HG03565 (cell line): Measurements from ENCODE around the gene ZFHX2.
"Not testable (repeated sequence)": the region's sequence is repeated elsewhere in the genome, so short reads cannot be mapped to it uniquely, and the experiment has no call there.

Experiments used
- ATAC-seq: cut with Tn5 transposase; IDR thresholded peaks from one replicate; pipeline ENCODE4 v1.9.1; 2021; ENCODE audit warnings: mild to moderate bottlenecking, moderate library complexity; ENCODE audit not compliant: unreplicated experiment

The ZFHX2 gene

DNA sequence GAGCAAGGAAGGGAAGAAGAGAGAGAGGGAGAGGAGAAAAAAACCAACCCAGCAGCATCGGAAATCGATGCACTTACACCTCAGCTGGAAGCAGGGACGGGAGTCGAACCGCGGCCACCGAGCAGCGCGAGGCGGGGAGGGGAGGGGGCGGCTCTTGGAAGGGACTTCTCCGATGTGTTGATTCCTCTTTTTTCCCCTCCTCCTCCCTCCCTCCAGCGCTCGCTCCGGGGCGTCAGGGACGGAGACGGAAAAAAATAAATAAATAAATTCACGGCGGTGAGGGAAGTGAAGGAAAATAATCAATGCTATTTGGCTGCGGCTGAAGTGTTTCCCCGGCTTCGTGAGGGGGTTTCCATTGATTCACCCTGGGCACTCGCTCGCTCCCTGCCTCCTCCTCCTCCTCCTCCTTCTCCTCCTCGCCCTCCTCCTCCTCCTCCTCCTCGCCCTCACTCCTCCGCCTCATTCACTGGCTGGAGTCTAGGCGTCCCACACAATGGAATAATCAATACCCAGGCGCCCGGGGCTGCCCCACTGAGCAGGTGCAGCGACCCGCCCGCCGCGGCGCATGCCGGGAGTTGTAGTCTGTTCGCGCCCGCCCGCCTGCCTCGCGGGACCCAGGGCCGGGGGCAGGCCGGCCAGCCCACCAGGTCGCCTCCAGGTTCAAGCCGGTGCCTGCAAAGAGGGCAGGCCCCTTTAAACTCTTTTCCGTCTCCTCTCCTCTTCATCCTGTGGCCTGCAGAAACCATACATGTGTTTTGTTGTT is at the start of gene ZFHX2:
ZFHX2 (minus strand) TSS at position 500 of the 763 bp plus-strand sequence. CDS start 16,440 bp downstream, outside the sequence.
- peak; percentile 43 for ATAC-seq

DNA sequence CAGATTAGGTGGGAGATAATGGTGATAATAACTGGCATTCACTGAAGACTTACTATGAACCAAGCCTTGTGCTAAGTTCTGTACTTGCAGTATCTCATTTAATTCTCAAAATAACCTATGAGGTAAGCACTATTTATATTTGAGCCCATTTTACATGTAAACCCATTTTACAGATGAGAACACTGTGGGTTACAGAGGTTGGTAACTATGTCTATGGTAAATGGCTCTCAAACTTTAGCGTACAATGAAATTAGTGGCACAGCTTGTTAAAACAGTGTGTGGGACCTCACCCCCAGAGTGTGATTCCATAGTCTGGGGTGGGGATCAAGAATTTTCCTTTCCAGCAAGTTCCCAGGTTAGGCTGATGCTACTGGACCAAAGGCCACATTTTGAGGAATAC is 49.2 kb upstream of the ZFHX2 start:
- ATAC-seq, result no peak

DNA sequence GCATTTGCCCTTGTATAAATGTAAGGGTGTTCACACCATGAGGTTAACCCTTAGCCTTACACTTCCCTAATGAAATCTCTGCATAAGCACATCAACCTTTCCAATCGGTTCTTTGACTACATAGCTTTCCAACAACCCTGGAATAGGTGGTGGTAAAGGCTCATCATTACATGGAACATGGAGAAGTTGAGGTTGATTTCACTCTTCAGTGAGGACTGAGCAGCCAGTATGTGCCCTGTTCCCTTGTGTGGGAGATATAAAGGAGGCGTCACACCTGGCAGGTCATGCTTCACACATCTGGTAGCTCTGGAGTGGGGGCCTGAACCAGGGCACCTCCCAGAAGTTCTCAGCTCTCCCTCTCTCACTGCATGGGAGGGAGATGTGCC is 48.8 kb upstream of the ZFHX2 start:
- ATAC-seq, result no peak

DNA sequence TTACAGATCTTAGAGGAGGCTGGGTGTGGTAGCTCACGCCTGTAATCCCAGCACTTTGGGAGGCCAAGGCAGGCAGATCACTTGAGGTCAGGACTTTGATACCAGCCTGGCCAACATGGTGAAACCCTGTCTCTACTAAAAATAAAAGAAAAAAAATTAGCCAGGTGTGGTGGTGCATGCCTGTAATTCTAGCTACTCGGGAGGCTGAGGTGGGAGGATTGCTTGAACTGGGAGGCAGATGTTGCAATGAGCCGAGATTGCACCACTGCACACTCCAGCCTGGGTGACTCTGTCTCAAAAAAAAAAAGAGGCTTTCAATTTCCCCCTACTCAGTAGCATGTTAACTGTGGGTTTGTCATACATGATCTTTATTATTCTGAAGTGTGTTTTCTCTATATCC is 42.6 kb upstream of the ZFHX2 start:
- not testable (repeated sequence) for ATAC-seq

DNA sequence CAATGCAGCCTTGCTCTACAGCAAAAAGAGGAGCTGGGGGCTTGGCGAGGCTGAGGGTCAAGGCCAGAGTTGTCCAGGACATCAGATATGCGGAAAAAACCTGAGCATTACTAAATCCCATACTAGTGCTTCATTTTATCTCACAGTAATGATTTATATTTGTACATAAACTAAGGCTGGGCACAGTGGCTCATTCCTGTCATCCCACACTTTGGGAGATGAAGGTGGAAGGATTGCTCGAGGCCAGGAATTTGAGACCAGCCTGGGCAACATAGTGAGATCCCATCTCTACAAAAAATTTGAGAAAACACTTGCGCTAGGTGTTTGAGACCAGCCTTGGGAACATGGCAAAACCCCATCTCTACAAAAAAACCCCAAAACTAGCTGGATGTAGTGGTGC is 38.6 kb upstream of the ZFHX2 start:
- no peak for ATAC-seq

DNA sequence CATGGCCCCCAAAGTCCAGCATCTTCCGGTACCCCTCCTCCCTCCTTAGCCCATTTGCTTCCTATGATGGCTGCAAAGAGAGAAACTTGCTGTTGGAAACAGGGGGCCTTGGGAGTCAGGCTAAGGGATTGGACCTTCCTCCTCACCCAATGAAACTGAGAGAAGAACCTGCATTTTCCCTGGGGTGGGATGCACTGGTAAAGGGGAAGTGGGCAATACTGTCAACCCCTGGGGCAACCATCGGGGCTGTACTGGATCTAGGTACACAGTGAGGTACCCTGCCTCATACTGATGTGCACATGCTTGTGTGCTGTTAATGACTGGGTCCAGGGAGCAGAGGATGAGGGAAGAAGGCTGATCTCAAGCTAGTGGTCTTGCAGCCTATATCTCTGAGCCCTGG is 38.0 kb upstream of the ZFHX2 start:
- no peak for ATAC-seq

DNA sequence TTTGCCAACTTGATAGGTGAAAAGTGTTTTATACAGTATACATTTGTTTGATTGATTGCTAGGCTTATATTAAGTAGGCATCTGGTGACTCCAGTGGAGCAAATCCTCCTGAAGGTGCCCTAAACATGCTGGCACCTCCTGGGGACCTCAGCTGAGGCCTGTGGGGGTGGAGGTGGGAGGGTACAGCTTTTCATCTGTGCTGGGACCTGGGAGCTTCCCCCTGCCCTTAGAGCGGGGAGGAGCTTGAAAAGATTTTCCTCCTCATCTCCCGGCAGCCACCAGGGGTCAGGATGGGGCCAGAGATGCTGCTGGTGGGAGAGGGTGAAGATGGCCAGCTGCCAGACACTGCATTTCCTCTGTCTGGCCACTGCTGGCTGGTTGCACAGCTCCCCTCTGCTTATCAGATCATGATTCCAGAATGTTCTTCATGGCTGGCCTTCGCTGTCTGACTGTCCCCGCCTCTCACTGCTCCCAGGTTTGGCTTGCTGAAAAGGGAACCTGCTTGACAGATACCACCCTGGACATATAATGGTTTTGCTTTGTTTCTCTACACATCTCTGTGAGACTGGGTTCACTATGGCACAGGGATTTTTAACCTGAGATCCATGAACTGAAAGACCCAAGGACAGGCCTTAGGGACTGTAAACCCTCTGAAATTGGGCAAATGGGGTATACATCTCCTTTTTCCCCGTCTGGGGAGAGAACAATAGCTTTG is 37.5 kb upstream of the ZFHX2 start:
- peak; percentile 93 for ATAC-seq

DNA sequence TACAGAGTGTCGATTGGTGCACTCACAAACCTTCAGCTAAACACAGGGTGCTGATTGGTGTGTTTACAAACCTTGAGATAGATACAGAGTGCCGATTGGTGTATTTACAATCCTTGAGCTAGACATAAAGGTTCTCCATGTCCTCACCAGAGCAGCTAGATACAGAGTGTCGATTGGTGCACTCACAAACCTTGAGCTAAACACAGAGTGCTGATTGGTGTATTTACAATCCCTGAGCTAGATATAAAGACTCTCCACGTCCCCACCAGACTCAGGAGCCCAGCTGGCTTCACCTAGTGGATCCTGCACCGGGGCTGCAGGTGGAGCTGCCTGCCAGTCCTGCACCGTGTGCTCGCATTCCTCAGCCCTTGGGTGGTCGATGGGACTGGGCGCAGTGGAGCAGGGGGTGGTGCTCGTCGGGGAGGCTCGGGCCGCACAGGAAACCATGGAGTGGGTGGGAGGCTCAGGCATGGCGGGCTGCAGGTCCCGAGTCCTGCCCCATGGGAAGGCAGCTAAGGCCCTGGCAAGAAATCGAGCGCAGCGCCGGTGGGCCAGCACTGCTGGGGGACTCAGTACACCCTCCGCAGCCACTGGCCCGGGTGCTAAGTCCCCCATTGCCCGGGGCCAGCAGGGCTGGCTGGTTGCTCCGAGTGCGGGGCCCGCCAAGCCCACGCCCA is 33.1 kb upstream of the ZFHX2 start:
- ATAC-seq, result not testable (repeated sequence)

DNA sequence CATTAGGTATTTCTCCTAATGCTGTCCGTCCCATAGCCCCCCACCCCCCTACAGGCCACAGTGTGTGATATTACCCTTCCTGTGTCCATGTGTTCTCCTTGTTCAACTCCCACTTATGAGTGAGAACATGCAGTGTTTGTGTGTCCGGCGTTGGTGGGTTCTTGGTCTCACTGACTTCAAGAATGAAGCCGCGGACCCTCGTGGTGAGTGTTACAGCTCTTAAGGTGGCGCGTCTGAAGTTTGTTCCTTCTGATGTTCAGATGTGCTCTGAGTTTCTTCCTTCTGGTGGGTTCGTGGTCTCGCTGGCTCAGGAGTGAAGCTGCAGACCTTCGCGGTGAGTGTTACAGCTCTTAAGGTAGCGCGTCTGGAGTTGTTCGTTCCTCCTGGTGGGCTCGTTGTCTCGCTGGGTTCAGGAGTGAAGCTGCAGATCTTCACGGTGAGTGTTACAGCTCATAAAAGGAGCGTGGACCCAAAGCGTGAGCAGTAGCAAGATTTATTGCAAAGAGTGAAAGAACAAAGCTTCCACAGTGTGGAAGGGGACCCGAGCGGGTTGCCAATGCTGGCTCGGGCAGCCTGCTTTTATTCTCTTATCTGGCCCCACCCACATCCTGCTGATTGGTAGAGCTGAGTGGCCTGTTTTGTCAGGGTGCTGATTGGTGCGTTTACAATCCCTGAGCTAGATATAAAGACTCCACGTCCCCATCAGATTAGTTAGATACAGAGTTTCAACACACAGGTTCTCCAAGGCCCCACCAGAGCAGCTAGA is 32.4 kb upstream of the ZFHX2 start:
- not testable (repeated sequence) for ATAC-seq

DNA sequence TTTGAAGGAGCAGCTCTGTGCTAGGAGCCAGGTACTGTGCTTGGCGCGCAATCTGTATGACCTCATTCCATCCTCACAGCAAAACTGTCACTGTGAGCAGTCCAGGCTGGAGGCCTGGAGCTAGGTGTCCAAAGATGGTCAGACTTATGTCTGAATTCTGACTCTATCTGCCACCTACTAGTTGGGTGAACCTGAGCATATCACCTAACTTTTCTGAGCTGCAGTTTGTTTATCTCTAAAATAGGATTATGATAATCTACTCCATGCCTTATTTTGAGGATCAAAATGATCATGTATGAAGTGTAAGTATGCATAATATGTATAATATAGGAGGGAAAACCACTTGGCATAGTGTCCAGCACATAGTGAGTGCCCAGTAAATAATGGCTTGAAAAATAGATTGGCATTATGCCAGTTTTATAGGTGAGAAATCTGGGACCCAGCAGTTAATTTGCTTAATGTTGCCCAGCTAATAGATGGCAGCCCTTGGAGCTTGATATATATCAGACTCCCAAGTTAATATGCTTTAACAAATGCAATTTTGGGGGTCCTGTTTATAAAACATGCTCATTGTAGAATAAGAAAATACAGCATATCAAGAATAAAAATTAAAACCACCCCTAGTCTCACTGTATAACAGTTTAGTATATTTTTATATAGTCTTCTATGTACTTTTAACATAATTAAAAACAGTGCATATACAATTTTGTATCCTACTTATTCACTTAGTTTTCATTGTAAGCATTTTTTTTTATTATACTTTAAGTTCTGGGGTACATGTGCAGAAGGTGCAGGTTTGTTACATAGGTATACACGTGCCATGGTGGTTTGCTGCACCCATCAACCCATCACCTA is 31.6 kb upstream of the ZFHX2 start:
- no peak for ATAC-seq

DNA sequence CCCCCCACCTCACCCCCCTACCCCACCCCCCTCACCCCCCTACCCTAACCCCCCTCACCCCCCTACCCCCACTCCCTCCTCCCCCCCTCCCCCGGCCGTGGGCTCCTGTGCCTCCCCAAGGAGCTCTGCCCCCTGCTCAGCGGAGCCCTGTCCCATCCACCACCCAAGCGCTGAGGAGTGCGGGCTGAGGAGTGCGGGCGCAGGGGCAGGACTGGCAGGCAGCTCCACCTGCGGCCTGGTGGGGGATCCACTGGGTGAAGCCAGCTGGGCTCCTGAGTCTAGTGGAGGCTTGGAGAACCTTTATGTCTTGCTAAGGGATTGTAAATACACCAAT is 29.4 kb upstream of the ZFHX2 start:
- ATAC-seq, result no peak

DNA sequence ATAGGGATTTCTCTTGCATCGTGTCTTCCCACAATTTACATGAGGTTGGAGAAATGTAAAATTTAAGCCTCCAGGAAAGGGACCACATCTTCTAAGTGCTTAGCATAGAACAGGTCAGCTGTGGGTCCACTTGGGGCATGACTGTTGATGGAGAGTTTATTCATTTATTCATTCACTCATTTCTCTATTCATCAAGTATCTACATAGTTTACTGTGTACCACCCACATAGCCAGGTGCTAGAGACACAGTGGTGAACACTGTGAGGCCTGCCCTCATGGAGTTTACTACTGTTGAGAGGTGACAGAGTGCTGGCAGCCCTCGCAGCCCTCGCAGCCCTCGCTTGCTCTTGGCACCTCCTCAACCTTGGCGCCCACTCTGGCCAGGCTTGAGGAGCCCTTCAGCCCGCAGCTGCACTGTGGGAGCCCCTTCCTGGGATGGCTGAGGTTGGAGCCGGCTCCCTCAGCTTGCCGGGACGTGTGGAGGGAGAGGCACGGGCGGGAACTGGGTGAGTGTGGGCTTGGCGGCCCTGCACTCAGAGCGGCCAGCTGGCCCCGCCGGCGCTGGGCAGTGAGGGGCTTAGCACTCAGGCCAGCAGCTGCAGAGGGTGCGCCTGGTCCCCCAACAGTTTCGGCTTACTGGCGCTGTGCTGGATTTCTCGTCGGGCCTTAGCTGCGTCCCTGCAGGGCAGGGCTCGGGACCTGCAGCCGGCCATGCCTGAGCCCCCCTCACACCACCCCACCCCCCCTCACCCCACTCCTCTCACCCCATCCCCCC is 28.8 kb upstream of the ZFHX2 start:
- no peak for ATAC-seq

DNA sequence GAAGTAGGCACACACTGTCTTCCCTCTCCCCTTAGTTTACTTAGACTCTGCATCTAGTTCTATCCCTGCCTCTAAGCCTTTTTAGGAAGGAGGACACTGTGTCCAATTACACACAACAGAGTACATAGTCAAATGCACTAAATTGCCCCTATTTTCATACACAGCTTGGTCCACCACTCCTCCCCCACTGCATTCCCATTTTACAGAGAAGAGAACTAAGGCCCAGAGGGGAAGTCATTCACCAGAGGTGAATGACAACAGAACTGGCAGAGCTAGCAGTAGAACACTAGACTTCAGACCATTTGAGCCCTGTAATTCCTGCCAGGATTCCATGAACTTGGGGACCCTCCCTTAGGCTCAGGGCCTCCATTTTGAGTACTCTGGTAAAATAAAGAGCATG is 28.2 kb upstream of the ZFHX2 start:
- ATAC-seq, result no peak

DNA sequence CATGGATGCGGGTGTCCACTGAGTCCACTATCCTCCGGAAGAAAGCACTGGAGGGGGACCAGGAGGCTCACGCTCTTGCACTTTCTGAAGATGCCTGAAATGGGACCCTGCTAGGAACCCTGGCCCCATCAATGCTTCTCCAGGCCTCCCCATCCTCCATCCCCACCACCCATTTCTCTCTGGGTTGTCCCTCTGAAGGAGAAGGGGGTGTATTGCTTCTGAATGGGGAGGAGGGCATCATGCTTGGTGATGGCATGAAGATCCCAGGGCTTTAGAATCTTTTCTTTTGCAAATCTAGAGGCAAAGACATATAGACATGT is 27.7 kb upstream of the ZFHX2 start:
- ATAC-seq, result no peak

DNA sequence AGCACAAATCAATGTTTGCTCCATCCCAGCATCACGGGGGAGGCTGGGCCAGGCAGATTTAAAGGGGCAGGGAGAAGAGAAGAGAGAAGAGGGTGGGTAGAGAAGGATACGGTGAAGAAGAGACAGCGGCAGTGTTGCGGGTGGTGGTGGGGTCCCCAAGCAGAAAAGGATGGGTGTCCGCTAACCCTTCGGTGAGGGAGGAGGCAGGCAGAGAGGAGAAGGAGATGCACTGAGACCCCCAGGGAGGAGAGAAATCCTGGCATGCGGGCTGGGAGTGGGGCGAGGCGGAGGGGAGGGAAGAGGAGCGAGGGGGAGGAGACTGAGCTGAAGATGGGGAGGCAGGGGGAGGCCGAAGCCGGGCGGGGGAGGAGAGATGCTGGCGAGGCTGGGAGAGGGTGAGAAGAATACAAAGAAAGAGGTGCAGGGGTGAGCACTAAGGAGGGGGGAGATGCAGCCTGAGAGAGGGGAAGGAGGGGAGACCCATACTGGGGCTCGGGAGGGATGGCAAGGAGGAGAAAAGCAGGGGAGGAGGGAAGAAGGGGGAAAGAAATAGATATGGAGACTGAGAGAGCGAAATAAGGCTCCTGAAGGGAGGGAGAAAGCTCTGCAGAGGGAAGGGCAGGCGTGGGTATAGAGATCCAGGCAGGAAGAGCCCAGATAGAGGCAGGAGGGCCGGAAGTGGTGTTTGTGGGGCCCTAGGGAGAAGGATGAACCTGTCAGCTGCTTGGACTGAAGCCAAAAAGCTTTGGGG is 27.2 kb upstream of the ZFHX2 start, which contains the start of gene JPH4:
JPH4 (minus strand) TSS at position 231 of the 751 bp plus-strand sequence. CDS start 1,337 bp downstream, outside the sequence.
- no peak for ATAC-seq

DNA sequence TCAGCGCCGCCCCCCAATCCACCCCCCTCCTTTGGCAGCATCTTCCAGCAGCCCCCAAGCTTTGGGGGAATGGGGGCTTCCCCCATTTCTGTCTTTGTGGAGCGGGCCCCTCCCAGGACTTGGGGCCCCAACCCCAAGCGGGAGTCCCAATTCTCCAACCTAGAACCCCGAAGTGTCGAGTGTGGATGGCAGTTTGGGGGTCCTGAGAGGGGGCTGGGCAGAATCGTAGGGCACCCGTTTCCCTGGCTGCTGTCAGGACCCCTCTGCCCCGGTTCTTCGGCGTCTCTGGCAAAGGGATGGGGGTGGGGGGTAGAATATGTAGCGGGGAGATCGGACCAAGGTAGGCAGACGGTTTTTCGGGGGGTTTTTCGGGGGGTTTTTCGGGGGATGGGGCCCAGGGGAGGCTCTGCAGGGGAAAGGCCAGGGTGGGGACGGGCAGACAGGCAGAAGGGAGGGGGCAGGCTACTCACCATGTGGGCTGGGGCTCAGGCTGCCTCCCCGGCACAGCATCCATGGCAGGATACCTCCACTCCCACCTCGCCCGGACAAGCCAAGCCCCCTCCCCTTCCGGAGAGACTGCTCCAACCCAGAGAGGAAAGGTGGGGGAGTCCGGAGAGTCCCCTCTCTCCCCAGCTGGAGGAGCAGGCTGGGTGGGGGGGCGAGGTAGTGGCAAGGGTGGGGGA is 26.3 kb upstream of the ZFHX2 start:
- no peak for ATAC-seq

DNA sequence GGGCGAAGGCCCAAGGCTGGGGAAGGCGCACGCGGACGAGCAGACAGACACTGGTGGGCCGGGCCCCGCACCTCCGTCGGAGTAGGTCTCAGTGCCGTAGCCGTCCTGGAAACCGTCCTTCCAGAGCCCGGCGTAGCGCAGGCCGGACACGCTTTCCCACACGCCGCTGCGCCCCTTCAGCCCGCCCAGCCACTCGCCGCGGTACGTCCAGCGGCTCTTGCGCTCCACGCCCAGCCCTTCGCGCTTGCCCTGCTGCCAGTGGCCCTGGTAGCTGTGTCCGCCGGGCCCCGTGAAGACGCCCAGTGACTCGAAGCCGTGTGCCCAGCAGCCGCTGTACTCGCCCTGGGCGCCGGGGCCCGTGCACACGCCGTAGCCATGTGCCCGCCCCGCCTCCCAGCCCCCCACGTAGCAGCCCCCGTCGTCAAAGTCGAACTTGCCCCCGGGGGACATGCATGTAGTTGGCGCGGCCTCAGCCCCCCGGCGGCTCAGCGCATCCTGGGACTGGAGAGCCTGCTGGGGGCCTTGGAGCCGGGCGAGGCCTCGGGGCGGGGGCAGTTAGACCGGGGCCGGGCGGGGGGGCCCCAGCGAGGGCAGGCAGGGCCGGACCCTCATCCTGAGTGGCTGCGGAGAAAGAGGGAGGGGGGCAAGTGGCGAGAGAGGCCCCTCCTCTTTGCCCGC is 25.6 kb upstream of the ZFHX2 start:
- no peak for ATAC-seq
